ENCODE results near the gene LRRC8E.
"Not testable (repeated sequence)": the region's sequence is repeated elsewhere in the genome, so short reads cannot be mapped to it uniquely, and the experiment has no call there.

Gene LRRC8E

GRCh38 chr19:7921967-7922835 is 33.9 kb downstream of the LRRC8E start:
- no peak for DNase-seq

GRCh38 chr19:7922836-7923195 is 34.5 kb downstream of the LRRC8E start:
- no peak for DNase-seq

- DNase-seq: no peak
These were observed 35.2 kb downstream of the LRRC8E start for GRCh38 chr19:7923295-7924191.

GRCh38 chr19:7924241-7924640 is 35.9 kb downstream of the LRRC8E start:
- no peak for DNase-seq

- no peak for DNase-seq
These were observed 36.4 kb downstream of the LRRC8E start for GRCh38 chr19:7924651-7925170.

- peak; percentile 76 for DNase-seq
These were observed 37.0 kb downstream of the LRRC8E start for GRCh38 chr19:7925171-7925851.

GRCh38 chr19:7926021-7926726 is 37.9 kb downstream of the LRRC8E start, which contains the start of gene CTXN1:
Gene CTXN1, minus strand, starts transcription at chr19:7926135. Its CDS starts 597 bp downstream, at chr19:7925538.
- DNase-seq: peak; percentile 82

- no peak for DNase-seq
These were observed 38.7 kb downstream of the LRRC8E start for GRCh38 chr19:7926727-7927604.

GRCh38 chr19:7927605-7928333 is 39.5 kb downstream of the LRRC8E start:
- no peak for DNase-seq

- DNase-seq: no peak
These were observed 40.0 kb downstream of the LRRC8E start for GRCh38 chr19:7928334-7928706.

- DNase-seq: peak; percentile 77
These were observed 40.7 kb downstream of the LRRC8E start for GRCh38 chr19:7928741-7929701.

- DNase-seq: not testable (repeated sequence)
These were observed 41.7 kb downstream of the LRRC8E start for GRCh38 chr19:7930030-7930429.

GRCh38 chr19:7930765-7931164 is 42.5 kb downstream of the LRRC8E start:
- DNase-seq: no peak

- DNase-seq: no peak
These were observed 43.1 kb downstream of the LRRC8E start for GRCh38 chr19:7931221-7932061.

GRCh38 chr19:7932276-7932929 is 44.1 kb downstream of the LRRC8E start:
- DNase-seq: no peak

- no peak for DNase-seq
These were observed 44.6 kb downstream of the LRRC8E start for GRCh38 chr19:7932930-7933300.

- DNase-seq: no peak
These were observed 45.1 kb downstream of the LRRC8E start for GRCh38 chr19:7933411-7933810.
